Sigmoid colon (tissue), 7 donors: ENCODE data around the gene TTC9B. TPM values are rescaled to one million over a fixed set of nuclear protein-coding genes. Genes with fewer than 3 reads are reported as not detected.

ENCODE experiments used
- DNase-seq: peaks from one replicate; pipeline ENCODE4 v3.0.0-alpha.2; 2019
- H3K27ac ChIP-seq, 4 donors: fragments of 200-600 bp; sonication (generic); one replicate each; pipeline ENCODE4 v1.5.1; 2016 to 2019; ENCODE audit warnings: mild to moderate bottlenecking in 1 of 4
- H3K27me3 ChIP-seq, 3 donors: fragments of 200-600 bp; sonication (generic); one replicate each; pipeline ENCODE4 v1.5.1; 2019; ENCODE audit warnings: mild to moderate bottlenecking in 1 of 3
- H3K36me3 ChIP-seq, 4 donors: fragments of 200-600 bp; sonication (generic); one replicate each; pipeline ENCODE4 v1.5.1; 2016 to 2019
- H3K4me1 ChIP-seq, 4 donors: fragments of 200-600 bp; sonication (generic); one replicate each; pipeline ENCODE4 v1.5.1; 2017 to 2019
- H3K4me3 ChIP-seq, 4 donors: fragments of 200-600 bp; sonication (generic); one replicate each; pipeline ENCODE4 v1.5.1; 2017 to 2019; ENCODE audit warnings: mild to moderate bottlenecking in 2 of 4, moderate library complexity in 1 of 4
- H3K9me3 ChIP-seq, 4 donors: fragments of 200-600 bp in 3 of 4; sonication (generic) in 3 of 4; one replicate each; pipeline versions ENCODE4 v1.5.1 to v1.6.1; 2013 to 2019
- CTCF ChIP-seq, 4 experiments: fragments of 450-650 bp in 3 of 4; fragments of 200-600 bp in 1 of 4; IDR thresholded peaks; one replicate each; pipeline ENCODE4 v1.5.1; 2016 to 2019; ENCODE audit warnings: antibody characterized with exemption in 4 of 4, mild to moderate bottlenecking in 3 of 4, moderate library complexity in 2 of 4
- EP300 ChIP-seq, 4 donors: sonication (generic); formaldehyde crosslinking; IDR thresholded peaks; one replicate each; pipeline ENCODE4 v1.6.1; 2017; ENCODE audit warnings: antibody characterized with exemption in 4 of 4
- POLR2A ChIP-seq, 2 donors: fragments of 450-650 bp; IDR thresholded peaks; one replicate each; pipeline ENCODE4 v1.6.1; 2016; ENCODE audit warnings: antibody characterized with exemption in 2 of 2, mild to moderate bottlenecking in 2 of 2, moderate library complexity in 2 of 2
- POLR2AphosphoS5 ChIP-seq, 4 donors: sonication (generic); formaldehyde crosslinking; IDR thresholded peaks; one replicate each; pipeline ENCODE4 v1.6.1; 2017; ENCODE audit warnings: antibody characterized with exemption in 4 of 4
- WGBS, 2 donors: extraction: QIAGEN DNeasy Blood & Tissue Kit; methylation state at CpG; one replicate each; pipeline ENCODE4 v1.1.7; 2013; 5-methylcytosine and 5-hydroxymethylcytosine counted together
- intact Hi-C: fragments of 100-400 bp; cut with DNase I; formaldehyde crosslinking; loops from one replicate; pipeline ENCODE4 v1.15.1; 2023
- polyA plus RNA-seq, 3 donors: library from polyadenylated mRNA; stranded (reverse); fragments of 200-250 nt; gene quantifications; one replicate each; pipeline ENCODE4 v1.2.3, GENCODE V29; 2013
- total RNA-seq, 4 donors: library from RNA; depleted of rRNA; stranded (reverse); fragments of >200 nt; gene quantifications; one replicate each; pipeline ENCODE4 v1.1.0, GENCODE V29; 2016
- donor health status: healthy with polysubstance abuse.
- donor health status: Bipolar disorder and iron deficiency.
- donor health status: healthy.

The TTC9B gene
- total and polyA plus RNA-seq, 7 donors, result 0.34 to 5.0 (median 1.1) TPM; not detected in 4

- intact Hi-C loops, result no loop called here
- Histone ChIP-seq H3K4me3 (no peak overlapping the region), H3K27ac (no peak overlapping the region), H3K36me3 (peaks cover 23 to 64% (median 36%) of the 10 kb centered on the region in 4 donors), H3K27me3 (no peaks in the 10 kb centered on the region), H3K9me3 (no peaks in the 10 kb centered on the region), H3K4me1 (peaks cover 0 to 5% (median under 1%) of the 10 kb centered on the region in 4 donors)
- DNase-seq, result no peak
- no peak for TF ChIP-seq CTCF (IDR thresholded peaks at IDR 0.05)
- no peak for TF ChIP-seq POLR2A (IDR thresholded peaks at IDR 0.05)
- no peak for TF ChIP-seq EP300 (IDR thresholded peaks at IDR 0.05)
- TF ChIP-seq POLR2AphosphoS5 (IDR thresholded peaks at IDR 0.05), result no peak
- 88 to 95% methylated on average over 16 of the region's 16 CpGs for WGBS, 2 donors
These were observed 36.7 kb upstream of the TTC9B start for GRCh38 chr19:40254714-40255418.

- DNase-seq, result no peak
- no peaks in the 10 kb centered on the region for H3K9me3 ChIP-seq
- H3K27me3 ChIP-seq, result no peaks in the 10 kb centered on the region
- peaks cover 23 to 73% (median 36%) of the 10 kb centered on the region in 4 donors for H3K36me3 ChIP-seq
- 22 to 63% methylated on average over 8 of the region's 8 CpGs for WGBS, 2 donors
- H3K27ac ChIP-seq, result no peak overlapping the region
- no peak for TF ChIP-seq CTCF (IDR thresholded peaks at IDR 0.05)
- no peak for TF ChIP-seq POLR2A (IDR thresholded peaks at IDR 0.05)
- no peak for TF ChIP-seq EP300 (IDR thresholded peaks at IDR 0.05)
- no peak for TF ChIP-seq POLR2AphosphoS5 (IDR thresholded peaks at IDR 0.05)
- H3K4me1 ChIP-seq, result peaks cover 0 to 5% (median 0%) of the 10 kb centered on the region in 4 donors
- no peak overlapping the region for H3K4me3 ChIP-seq
- intact Hi-C loops, result no loop called here
These were observed 35.5 kb upstream of the TTC9B start for GRCh38 chr19:40253611-40254092.

GRCh38 chr19:40252395-40252794 lies 34.2 kb upstream of the TTC9B start:
- intact Hi-C loops, result no loop called here
- Histone ChIP-seq H3K36me3 (peaks cover 23 to 77% (median 36%) of the 10 kb centered on the region in 4 donors), H3K9me3 (no peaks in the 10 kb centered on the region), H3K27ac (no peak overlapping the region), H3K27me3 (no peaks in the 10 kb centered on the region), H3K4me1 (peaks cover 0 to 6% (median 3%) of the 10 kb centered on the region in 4 donors), H3K4me3 (no peak overlapping the region)
- no peak for DNase-seq
- 87 to 90% methylated on average over 7 of the region's 7 CpGs for WGBS, 2 donors
- TF ChIP-seq POLR2A (IDR thresholded peaks at IDR 0.05), result no peak
- TF ChIP-seq POLR2AphosphoS5 (IDR thresholded peaks at IDR 0.05), result no peak
- TF ChIP-seq CTCF (IDR thresholded peaks at IDR 0.05), result no peak
- no peak for TF ChIP-seq EP300 (IDR thresholded peaks at IDR 0.05)

GRCh38 chr19:40251991-40252390 lies 33.8 kb upstream of the TTC9B start:
- Histone ChIP-seq H3K9me3 (no peaks in the 10 kb centered on the region), H3K27me3 (no peaks in the 10 kb centered on the region), H3K27ac (no peak overlapping the region), H3K4me1 (peaks cover 0 to 6% (median 3%) of the 10 kb centered on the region in 4 donors), H3K36me3 (peaks cover 23 to 76% (median 35%) of the 10 kb centered on the region in 4 donors), H3K4me3 (no peak overlapping the region)
- 82 to 88% methylated on average over 4 of the region's 4 CpGs for WGBS, 2 donors
- DNase-seq, result no peak
- intact Hi-C loops, result no loop called here
- no peak for TF ChIP-seq EP300 (IDR thresholded peaks at IDR 0.05)
- no peak for TF ChIP-seq CTCF (IDR thresholded peaks at IDR 0.05)
- TF ChIP-seq POLR2A (IDR thresholded peaks at IDR 0.05), result no peak
- no peak for TF ChIP-seq POLR2AphosphoS5 (IDR thresholded peaks at IDR 0.05)
